Measurements from ENCODE around the gene TTC9C. TPM values are rescaled to one million over a fixed set of nuclear protein-coding genes. Genes with fewer than 3 reads are reported as not detected.

The TTC9C gene
- total and polyA plus RNA-seq, 2 of the 13 experiments (the other 11 are each of a cell fraction or from before 2014, with no cell fraction given) = 28.0 to 36.4 TPM

DNA sequence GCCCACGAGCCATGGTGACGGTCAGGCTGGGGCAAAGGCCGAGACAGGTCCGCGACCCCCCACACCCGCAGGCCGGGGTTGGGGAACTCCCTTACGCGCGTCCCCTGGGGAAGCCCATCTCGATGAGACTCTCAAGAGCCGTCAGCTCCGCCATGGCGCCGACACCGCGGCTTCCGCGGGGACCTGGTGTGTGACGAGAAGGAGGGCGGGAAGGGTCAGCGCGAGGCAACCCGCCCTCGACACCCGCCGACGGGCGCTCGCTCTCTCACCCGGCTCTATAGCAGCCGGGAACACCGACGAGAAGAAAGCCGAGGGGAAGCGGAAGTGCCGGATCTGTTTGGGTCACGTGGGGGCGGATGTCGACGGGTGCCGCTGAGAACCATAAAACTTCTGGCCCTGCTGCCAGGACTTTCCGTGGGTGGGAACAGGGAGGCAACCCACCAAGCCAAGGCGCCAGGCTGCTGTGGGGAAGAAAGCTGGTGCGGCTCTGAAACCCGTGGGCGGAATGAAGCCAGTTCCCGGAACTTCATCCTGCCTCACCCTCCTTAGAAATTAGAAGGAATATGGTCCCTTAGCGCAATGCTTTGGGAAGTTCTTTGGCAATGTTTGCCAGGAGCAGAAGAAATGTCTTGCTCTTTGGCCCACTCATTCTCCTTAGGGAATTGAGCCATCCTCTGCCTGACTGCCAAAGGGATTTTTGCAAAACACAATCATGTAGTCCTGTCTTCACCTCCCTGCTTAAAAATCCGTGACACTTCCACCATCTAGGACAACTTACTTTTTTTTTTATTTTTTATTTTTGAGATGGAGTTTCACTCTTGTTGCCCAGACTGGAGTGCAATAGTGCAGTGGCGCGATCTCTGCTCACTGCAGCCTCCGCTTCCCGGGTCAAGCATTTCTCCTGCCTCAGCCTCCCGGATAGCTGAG, 49.3 kb upstream of the TTC9C start, which contains the start of gene UBXN1 (continued):
- TF ChIP-seq GATAD2A (CRISPR knock-in tag; IDR thresholded peaks at IDR 0.05) (peak; percentile 72; the same call in 1 of the 2 replicates), CBX2 (IDR thresholded peaks at IDR 0.05; ENCODE audit: low read depth, low read length) (no peak), CBX2 (CRISPR knock-in tag; IDR thresholded peaks at IDR 0.05; ENCODE audit: low read depth) (no peak), ISL2 (CRISPR knock-in tag; IDR thresholded peaks at IDR 0.05) (peak; percentile 38; the same call in 1 of the 2 replicates), ATAD3A (CRISPR knock-in tag; IDR thresholded peaks at IDR 0.05) (no peak), RNF2 (conservative IDR thresholded peaks at IDR 0.05; ENCODE audit: low read depth) (no peak), PCBP2 (optimal IDR thresholded peaks at IDR 0.05; ENCODE audit: low read depth, low read length, poor library complexity, severe bottlenecking) (no peak), SOX6 (IDR thresholded peaks at IDR 0.05) (no peak), SOX6 (CRISPR knock-in tag; IDR thresholded peaks at IDR 0.05) (peak; percentile 59; the same call in 1 of the 2 replicates), KMT2B (CRISPR knock-in tag; IDR thresholded peaks at IDR 0.05) (peak; percentile 94), ZNF737 (CRISPR knock-in tag; IDR thresholded peaks at IDR 0.05; ENCODE audit: borderline replicate concordance) (no peak), TSC22D2 (CRISPR knock-in tag; IDR thresholded peaks at IDR 0.05; ENCODE audit: borderline replicate concordance) (peak; percentile 81; the same call in 1 of the 2 replicates), MIER3 (CRISPR knock-in tag; IDR thresholded peaks at IDR 0.05; ENCODE audit: borderline replicate concordance) (peak; percentile 51; the same call in 1 of the 2 replicates), ZBTB3 (CRISPR knock-in tag; IDR thresholded peaks at IDR 0.05; ENCODE audit: borderline replicate concordance, low read depth) (peak; percentile 34; the same call in 1 of the 2 replicates)
- TF ChIP-seq, protein P1, sequence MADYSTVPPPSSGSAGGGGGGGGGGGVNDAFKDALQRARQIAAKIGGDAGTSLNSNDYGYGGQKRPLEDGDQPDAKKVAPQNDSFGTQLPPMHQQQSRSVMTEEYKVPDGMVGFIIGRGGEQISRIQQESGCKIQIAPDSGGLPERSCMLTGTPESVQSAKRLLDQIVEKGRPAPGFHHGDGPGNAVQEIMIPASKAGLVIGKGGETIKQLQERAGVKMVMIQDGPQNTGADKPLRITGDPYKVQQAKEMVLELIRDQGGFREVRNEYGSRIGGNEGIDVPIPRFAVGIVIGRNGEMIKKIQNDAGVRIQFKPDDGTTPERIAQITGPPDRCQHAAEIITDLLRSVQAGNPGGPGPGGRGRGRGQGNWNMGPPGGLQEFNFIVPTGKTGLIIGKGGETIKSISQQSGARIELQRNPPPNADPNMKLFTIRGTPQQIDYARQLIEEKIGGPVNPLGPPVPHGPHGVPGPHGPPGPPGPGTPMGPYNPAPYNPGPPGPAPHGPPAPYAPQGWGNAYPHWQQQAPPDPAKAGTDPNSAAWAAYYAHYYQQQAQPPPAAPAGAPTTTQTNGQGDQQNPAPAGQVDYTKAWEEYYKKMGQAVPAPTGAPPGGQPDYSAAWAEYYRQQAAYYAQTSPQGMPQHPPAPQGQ (CRISPR knock-in tag; IDR thresholded peaks at IDR 0.05; ENCODE audit: borderline replicate concordance) = no peak
- TF ChIP-seq, protein P2, sequence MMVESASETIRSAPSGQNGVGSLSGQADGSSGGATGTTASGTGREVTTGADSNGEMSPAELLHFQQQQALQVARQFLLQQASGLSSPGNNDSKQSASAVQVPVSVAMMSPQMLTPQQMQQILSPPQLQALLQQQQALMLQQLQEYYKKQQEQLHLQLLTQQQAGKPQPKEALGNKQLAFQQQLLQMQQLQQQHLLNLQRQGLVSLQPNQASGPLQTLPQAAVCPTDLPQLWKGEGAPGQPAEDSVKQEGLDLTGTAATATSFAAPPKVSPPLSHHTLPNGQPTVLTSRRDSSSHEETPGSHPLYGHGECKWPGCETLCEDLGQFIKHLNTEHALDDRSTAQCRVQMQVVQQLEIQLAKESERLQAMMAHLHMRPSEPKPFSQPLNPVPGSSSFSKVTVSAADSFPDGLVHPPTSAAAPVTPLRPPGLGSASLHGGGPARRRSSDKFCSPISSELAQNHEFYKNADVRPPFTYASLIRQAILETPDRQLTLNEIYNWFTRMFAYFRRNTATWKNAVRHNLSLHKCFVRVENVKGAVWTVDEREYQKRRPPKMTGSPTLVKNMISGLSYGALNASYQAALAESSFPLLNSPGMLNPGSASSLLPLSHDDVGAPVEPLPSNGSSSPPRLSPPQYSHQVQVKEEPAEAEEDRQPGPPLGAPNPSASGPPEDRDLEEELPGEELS (CRISPR knock-in tag; IDR thresholded peaks at IDR 0.05) = 0 out of 2 replicates have a peak, but pooled peaks have one; percentile 19
- TF ChIP-seq, protein P3, sequence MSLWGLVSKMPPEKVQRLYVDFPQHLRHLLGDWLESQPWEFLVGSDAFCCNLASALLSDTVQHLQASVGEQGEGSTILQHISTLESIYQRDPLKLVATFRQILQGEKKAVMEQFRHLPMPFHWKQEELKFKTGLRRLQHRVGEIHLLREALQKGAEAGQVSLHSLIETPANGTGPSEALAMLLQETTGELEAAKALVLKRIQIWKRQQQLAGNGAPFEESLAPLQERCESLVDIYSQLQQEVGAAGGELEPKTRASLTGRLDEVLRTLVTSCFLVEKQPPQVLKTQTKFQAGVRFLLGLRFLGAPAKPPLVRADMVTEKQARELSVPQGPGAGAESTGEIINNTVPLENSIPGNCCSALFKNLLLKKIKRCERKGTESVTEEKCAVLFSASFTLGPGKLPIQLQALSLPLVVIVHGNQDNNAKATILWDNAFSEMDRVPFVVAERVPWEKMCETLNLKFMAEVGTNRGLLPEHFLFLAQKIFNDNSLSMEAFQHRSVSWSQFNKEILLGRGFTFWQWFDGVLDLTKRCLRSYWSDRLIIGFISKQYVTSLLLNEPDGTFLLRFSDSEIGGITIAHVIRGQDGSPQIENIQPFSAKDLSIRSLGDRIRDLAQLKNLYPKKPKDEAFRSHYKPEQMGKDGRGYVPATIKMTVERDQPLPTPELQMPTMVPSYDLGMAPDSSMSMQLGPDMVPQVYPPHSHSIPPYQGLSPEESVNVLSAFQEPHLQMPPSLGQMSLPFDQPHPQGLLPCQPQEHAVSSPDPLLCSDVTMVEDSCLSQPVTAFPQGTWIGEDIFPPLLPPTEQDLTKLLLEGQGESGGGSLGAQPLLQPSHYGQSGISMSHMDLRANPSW (CRISPR knock-in tag; IDR thresholded peaks at IDR 0.05; ENCODE audit: borderline replicate concordance) = no peak
- TF ChIP-seq, protein P4, sequence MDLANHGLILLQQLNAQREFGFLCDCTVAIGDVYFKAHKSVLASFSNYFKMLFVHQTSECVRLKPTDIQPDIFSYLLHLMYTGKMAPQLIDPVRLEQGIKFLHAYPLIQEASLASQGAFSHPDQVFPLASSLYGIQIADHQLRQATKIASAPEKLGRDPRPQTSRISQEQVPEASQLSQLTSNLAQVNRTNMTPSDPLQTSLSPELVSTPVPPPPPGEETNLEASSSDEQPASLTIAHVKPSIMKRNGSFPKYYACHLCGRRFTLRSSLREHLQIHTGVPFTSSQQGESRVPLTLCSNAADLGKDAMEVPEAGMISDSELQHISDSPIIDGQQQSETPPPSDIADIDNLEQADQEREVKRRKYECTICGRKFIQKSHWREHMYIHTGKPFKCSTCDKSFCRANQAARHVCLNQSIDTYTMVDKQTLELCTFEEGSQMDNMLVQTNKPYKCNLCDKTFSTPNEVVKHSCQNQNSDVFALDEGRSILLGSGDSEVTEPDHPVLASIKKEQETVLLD (CRISPR knock-in tag; IDR thresholded peaks at IDR 0.05; ENCODE audit: low read depth) = no peak
